Keratinocyte (primary cell): ENCODE results near the gene CKLF. TPM values are rescaled to one million over a fixed set of nuclear protein-coding genes. Genes with fewer than 3 reads are reported as not detected.
"Not testable (repeated sequence)": the region's sequence is repeated elsewhere in the genome, so short reads cannot be mapped to it uniquely, and the experiment has no call there.

ENCODE experiments used
- DNase-seq: peaks from one replicate; pipeline ENCODE4 v3.0.0-alpha.2; 2011; ENCODE audit warnings: low read depth, missing footprints, low spot score
- FAIRE-seq: peaks from 2 replicates; lab custom pipeline; 2011; peaks lifted over from hg19 to GRCh38; lab: Jason Lieb, UNC
- H2AFZ ChIP-seq: 2 replicates; pipeline ENCODE4 v1.6.0; 2012; ENCODE audit warnings: low read length, control low read depth, inconsistent platforms; ENCODE audit not compliant: control insufficient read depth
- H3K27ac ChIP-seq: 2 replicates; pipeline ENCODE4 v1.5.1; 2011; ENCODE audit warnings: low read length; ENCODE audit not compliant: control insufficient read depth, insufficient read depth
- H3K27me3 ChIP-seq: 3 replicates; pipeline ENCODE4 v1.6.0; 2011; ENCODE audit warnings: low read length; ENCODE audit not compliant: control insufficient read depth, insufficient read depth; ENCODE audit errors: extremely low read depth
- H3K36me3 ChIP-seq, 2 experiments: 2 replicates in 1 of 2; 3 replicates in 1 of 2; pipeline ENCODE4 v1.5.1; 2011; ENCODE audit warnings: low read length in 2 of 2, mild to moderate bottlenecking in 1 of 2; ENCODE audit not compliant: control insufficient read depth in 2 of 2, insufficient read depth in 2 of 2; ENCODE audit errors: extremely low read depth in 1 of 2
- H3K4me1 ChIP-seq: 3 replicates; pipeline ENCODE4 v1.5.1; 2011; ENCODE audit warnings: low read length; ENCODE audit not compliant: control insufficient read depth, insufficient read depth; ENCODE audit errors: extremely low read depth
- H3K4me2 ChIP-seq: 3 replicates; pipeline ENCODE4 v1.6.0; 2011; ENCODE audit warnings: low read depth, low read length; ENCODE audit not compliant: control insufficient read depth, insufficient read depth; ENCODE audit errors: extremely low read depth
- H3K4me3 ChIP-seq, 3 experiments: fragments of 200-600 bp in 1 of 3; sonication (generic) in 1 of 3; 2 replicates in 2 of 3; 3 replicates in 1 of 3; pipeline ENCODE4 v1.5.1; 2011 to 2016; ENCODE audit warnings: low read length in 3 of 3, mild to moderate bottlenecking in 3 of 3, control low read depth in 2 of 3, inconsistent platforms in 1 of 3, low read depth in 1 of 3, mixed read lengths in 1 of 3, mixed run types in 1 of 3, moderate library complexity in 1 of 3; ENCODE audit not compliant: control insufficient read depth in 2 of 3, insufficient read depth in 2 of 3; ENCODE audit errors: extremely low read depth in 1 of 3
- H3K79me2 ChIP-seq: 2 replicates; pipeline ENCODE4 v1.6.0; 2012; ENCODE audit warnings: low read length; ENCODE audit not compliant: control insufficient read depth, insufficient read depth
- H3K9ac ChIP-seq: 3 replicates; pipeline ENCODE4 v1.6.0; 2011; ENCODE audit warnings: low read length; ENCODE audit not compliant: control insufficient read depth, insufficient read depth; ENCODE audit errors: extremely low read depth
- H3K9me1 ChIP-seq: 3 replicates; pipeline ENCODE4 v1.6.0; 2011; ENCODE audit warnings: low read length; ENCODE audit not compliant: control insufficient read depth, insufficient read depth; ENCODE audit errors: extremely low read depth
- H3K9me3 ChIP-seq: 2 replicates; pipeline ENCODE4 v1.5.1; 2012; ENCODE audit warnings: low read depth, low read length; ENCODE audit not compliant: control insufficient read depth
- H4K20me1 ChIP-seq: 3 replicates; pipeline ENCODE4 v1.6.0; 2011; ENCODE audit warnings: low read length; ENCODE audit not compliant: control insufficient read depth, insufficient read depth; ENCODE audit errors: extremely low read depth
- EZH2 ChIP-seq: IDR thresholded peaks from one replicate; pipeline ENCODE4 v1.6.1; 2012; ENCODE audit warnings: inconsistent platforms, mild to moderate bottlenecking, low read length, moderate library complexity
- dilution Hi-C: fragments of 300-500 bp; cut with MboI; formaldehyde crosslinking; loops from one replicate; pipeline ENCODE4 v1.7.0; 2020; ENCODE audit warnings: low sequenced_read_pairs; ENCODE audit not compliant: extremely low pct_ligation_motif_present
- polyA plus RNA-seq, 5 experiments: library from polyadenylated mRNA; depleted of rRNA in 3 of 5; stranded (reverse) in 3 of 5; stranded (forward) in 1 of 5; unstranded in 1 of 5; fragments of >200 nt; gene quantifications; 1 replicate in 1 of 5; 2 replicates in 3 of 5; 3 replicates in 1 of 5; pipeline versions ENCODE4 v1.2.1 to v1.2.3, GENCODE V29; 2011 to 2012; ENCODE audit warnings: missing spikeins in 2 of 5, low read depth in 1 of 5, low replicate concordance in 1 of 5
- TF ChIP-seq, protein P1 (sequence below), 3 experiments: IDR thresholded peaks in 1 of 3; conservative IDR thresholded peaks in 1 of 3; optimal IDR thresholded peaks in 1 of 3; 2 replicates in 2 of 3; 3 replicates in 1 of 3; pipeline versions ENCODE3 to v1.5.1; 2011; ENCODE audit warnings: low read length in 3 of 3, mild to moderate bottlenecking in 3 of 3, moderate library complexity in 2 of 3, control low read depth in 1 of 3, inconsistent platforms in 1 of 3; ENCODE audit not compliant: insufficient read depth in 2 of 3; ENCODE audit errors: extremely low read depth in 1 of 3

The CKLF gene
- polyA plus RNA-seq, 1 donor (not counting 4 experiments of a cell fraction or from before 2014, with no cell fraction given), result 38.0 TPM

DNA sequence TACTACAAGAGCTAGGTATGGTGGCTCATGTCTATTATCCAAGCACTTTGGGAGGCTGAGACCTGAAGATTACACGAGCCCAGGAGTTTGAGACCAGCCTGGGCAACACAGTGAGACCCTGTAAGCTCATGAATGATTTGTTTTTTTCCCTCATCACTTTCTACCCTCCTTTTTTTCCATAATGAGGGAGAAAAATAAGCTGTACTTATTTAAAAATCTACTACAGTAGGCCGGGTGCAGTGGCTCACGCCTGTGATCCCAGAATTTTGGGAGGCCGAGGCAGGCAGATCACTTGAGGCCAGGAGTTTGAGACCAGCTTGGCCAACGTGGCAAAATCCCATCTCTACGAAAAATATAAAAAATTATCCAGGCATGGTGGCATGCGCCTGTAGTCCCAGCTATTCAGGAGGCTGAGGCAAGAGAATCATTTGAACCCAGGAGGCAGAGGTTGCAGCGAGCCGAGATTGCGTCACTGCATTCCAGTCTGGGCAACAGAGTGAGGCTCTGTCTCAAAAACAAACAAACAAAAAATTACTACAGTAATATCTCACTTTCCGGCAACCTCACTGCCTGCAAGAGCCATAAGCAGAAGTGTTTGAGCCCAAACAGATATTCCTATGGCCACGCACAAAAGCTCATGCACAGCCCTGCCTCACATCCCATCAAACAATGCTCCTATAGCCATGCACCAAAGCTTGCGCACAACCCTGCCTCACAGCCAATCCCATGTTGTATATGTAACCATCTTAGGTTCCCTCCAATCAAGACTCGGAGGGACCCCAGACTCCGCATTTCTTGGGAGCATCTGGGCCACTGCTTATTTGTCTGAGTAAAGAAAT, 39.9 kb upstream of the CKLF start:
- Histone ChIP-seq H3K4me1 (peaks cover 73% of the 10 kb centered on the region), H3K27me3 (no peaks in the 10 kb centered on the region), H2AFZ (no peak overlapping the region), H3K27ac (peak overlapping the region; percentile 74), H3K79me2 (no peaks in the 10 kb centered on the region), H3K4me2 (peak overlapping the region; percentile 89), H3K4me3 (peak overlapping the region in 1 of 3 experiments; percentile 61), H3K36me3 (peaks cover 0 to 5% of the 10 kb centered on the region in 2 experiments), H3K9me3 (no peaks in the 10 kb centered on the region), H3K9ac (peak overlapping the region; percentile 55), H3K9me1 (no peaks in the 10 kb centered on the region), H4K20me1 (no peaks in the 10 kb centered on the region)
- FAIRE-seq (no peak), DNase-seq (no peak)
- TF ChIP-seq EZH2, result no peak
- TF ChIP-seq, protein P1, sequence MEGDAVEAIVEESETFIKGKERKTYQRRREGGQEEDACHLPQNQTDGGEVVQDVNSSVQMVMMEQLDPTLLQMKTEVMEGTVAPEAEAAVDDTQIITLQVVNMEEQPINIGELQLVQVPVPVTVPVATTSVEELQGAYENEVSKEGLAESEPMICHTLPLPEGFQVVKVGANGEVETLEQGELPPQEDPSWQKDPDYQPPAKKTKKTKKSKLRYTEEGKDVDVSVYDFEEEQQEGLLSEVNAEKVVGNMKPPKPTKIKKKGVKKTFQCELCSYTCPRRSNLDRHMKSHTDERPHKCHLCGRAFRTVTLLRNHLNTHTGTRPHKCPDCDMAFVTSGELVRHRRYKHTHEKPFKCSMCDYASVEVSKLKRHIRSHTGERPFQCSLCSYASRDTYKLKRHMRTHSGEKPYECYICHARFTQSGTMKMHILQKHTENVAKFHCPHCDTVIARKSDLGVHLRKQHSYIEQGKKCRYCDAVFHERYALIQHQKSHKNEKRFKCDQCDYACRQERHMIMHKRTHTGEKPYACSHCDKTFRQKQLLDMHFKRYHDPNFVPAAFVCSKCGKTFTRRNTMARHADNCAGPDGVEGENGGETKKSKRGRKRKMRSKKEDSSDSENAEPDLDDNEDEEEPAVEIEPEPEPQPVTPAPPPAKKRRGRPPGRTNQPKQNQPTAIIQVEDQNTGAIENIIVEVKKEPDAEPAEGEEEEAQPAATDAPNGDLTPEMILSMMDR (optimal IDR thresholded peaks at IDR 0.05 in 1 of 3, IDR thresholded peaks at IDR 0.05 in 1 of 3, conservative IDR thresholded peaks at IDR 0.05 in 1 of 3; ENCODE audit: extremely low read depth in 1 of 3, insufficient read depth in 2 of 3, low read length in 3 of 3), result no peak
- dilution Hi-C loops, result no loop called here

DNA sequence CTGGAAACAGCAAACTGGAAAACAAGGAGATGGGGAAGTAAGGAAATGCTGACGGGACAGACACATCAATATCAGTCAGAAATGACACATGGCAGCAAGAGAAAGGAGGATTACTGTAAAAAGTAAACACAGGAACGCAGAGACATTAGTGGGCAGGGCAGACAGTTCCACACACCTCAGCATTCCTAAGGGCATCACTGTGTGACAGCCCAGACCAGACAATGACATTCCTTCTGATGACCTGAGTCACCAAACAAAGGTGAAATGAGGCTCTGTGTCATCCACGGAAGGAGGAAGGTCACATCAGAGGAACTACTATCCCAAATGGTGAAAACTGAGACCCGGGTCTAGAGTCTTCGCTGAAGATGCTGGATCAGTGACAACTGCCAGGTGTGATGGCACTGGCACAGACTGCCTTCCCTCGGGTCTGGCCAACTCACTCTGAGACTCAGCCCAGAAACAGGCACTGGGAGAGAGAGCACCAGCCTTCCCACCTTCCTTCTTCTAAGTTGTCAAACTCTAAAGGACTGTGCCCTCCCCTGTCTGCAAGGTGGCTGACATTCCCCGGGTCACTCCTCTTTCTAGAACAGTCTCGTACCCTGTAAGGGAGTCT, 39.2 kb upstream of the CKLF start:
- H3K27ac ChIP-seq, result no peak overlapping the region

DNA sequence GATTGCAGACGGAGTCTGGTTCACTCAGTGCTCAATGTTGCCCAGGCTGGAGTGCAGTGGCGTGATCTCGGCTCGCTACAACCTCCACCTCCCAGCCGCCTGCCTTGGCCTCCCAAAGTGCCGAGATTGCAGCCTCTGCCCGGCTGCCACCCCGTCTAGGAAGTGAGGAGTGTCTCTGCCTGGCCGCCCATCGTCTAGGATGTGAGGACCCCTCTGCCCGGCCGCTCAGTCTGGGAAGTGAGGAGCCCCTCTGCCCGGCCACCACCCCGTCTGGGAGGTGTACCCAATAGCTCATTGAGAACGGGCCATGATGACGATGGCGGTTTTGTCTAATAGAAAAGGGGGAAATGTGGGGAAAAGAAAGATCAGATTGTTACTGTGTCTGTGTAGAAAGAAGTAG, 38.0 kb upstream of the CKLF start:
- FAIRE-seq, dilution Hi-C loops: not testable (repeated sequence)
- H3K4me1 ChIP-seq, result peaks cover 61% of the 10 kb centered on the region

More for the DNA sequence above, 39.2 kb upstream of the CKLF start:
- Histone ChIP-seq H3K9ac (no peak overlapping the region), H4K20me1 (no peaks in the 10 kb centered on the region), H3K36me3 (peaks cover 0 to 5% of the 10 kb centered on the region in 2 experiments), H3K9me1 (no peaks in the 10 kb centered on the region), H3K4me2 (peak overlapping the region; percentile 89), H3K4me3 (no peak overlapping the region), H2AFZ (no peak overlapping the region), H3K4me1 (peaks cover 71% of the 10 kb centered on the region), H3K27me3 (no peaks in the 10 kb centered on the region), H3K79me2 (no peaks in the 10 kb centered on the region), H3K9me3 (no peaks in the 10 kb centered on the region)
- no peak for TF ChIP-seq EZH2
- TF ChIP-seq, protein P1 (optimal IDR thresholded peaks at IDR 0.05 in 1 of 3, IDR thresholded peaks at IDR 0.05 in 1 of 3, conservative IDR thresholded peaks at IDR 0.05 in 1 of 3; ENCODE audit: extremely low read depth in 1 of 3, insufficient read depth in 2 of 3, low read length in 3 of 3), result no peak
- FAIRE-seq (peak; percentile 62), DNase-seq (no peak)
- dilution Hi-C loops, result no loop called here

More for the DNA sequence above, 38.0 kb upstream of the CKLF start:
- not testable (repeated sequence) for H3K9ac ChIP-seq, H3K9me1 ChIP-seq, H4K20me1 ChIP-seq, H3K27ac ChIP-seq, H3K4me3 ChIP-seq, DNase-seq, H3K36me3 ChIP-seq, H3K79me2 ChIP-seq, H3K4me2 ChIP-seq, H2AFZ ChIP-seq, H3K9me3 ChIP-seq, H3K27me3 ChIP-seq
